ENCODE results near the gene SPTY2D1. TPM values are rescaled to one million over a fixed set of nuclear protein-coding genes. Genes with fewer than 3 reads are reported as not detected.
A peak's percentile ranks its signal among the peaks of the same experiment; 100 is the strongest.
"Not testable (repeated sequence)": the region's sequence is repeated elsewhere in the genome, so short reads cannot be mapped to it uniquely, and the experiment has no call there.

SPTY2D1 gene, protein sequence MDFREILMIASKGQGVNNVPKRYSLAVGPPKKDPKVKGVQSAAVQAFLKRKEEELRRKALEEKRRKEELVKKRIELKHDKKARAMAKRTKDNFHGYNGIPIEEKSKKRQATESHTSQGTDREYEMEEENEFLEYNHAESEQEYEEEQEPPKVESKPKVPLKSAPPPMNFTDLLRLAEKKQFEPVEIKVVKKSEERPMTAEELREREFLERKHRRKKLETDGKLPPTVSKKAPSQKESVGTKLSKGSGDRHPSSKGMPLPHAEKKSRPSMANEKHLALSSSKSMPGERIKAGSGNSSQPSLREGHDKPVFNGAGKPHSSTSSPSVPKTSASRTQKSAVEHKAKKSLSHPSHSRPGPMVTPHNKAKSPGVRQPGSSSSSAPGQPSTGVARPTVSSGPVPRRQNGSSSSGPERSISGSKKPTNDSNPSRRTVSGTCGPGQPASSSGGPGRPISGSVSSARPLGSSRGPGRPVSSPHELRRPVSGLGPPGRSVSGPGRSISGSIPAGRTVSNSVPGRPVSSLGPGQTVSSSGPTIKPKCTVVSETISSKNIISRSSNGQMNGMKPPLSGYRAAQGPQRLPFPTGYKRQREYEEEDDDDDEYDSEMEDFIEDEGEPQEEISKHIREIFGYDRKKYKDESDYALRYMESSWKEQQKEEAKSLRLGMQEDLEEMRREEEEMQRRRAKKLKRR
- total RNA-seq = 10 to 100 TPM; 14.2 to 19.3 (median 17.8) TPM

DNA sequence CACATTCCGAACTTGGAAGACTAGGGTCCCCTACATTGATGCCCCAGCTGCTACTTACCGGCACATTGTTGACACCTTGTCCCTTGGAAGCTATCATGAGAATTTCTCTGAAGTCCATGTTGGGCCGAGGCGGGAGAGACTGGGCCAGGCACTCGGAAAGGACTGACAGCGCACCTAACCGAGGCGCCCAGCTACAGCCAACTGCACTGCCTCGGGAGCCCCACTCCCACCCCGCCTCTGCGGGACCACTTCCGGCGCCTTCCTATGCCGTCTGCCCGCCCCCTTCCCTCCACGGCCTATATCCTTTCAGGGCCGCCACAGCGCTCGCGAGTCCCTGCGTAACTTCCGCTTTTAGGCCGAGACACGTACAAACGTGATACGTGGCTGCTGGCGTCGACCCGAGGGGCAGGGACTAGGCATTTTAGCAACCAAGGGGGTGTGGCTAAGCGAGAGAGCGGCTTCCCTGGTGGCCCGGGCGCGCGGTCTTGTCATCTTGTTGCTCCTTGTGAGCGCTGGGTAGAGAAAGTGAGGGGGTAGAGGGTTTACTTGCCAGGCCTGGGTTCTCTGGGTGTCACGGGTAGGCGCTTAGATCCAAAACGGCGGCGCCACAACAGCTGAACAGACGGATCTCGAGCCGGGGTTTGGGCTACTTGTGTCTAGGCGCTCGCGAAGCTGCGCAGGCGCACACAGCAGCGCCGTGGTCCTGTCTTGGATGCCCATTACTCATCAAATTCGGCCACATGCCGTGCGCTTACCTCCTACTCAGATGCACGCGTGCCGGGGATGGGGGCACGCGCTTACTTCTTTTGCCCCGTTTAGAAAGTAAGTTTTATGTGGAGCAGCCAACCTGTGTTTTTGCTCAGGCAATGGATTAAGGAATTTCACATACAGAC is at the start of gene SPTY2D1:
TSS of gene SPTY2D1 (minus strand) at position 203 of the 893 bp plus-strand sequence. CDS start at position 118, 85 bp downstream.
- Histone ChIP-seq H3K4me1 (peaks cover 0 to 17% (median 7%) of the 10 kb centered on the region in 4 donors), H3K27me3 (no peaks in the 10 kb centered on the region), H3K27ac (peak within 1 kb of the TSS; percentile 86 to 96 (median 90)), H3K4me3 (peak within 1 kb of the TSS; percentile 53 to 93 (median 74)), H3K36me3 (no peaks in the 10 kb centered on the region), H3K9me3 (no peaks in the 10 kb centered on the region)
- TF ChIP-seq, protein P1, sequence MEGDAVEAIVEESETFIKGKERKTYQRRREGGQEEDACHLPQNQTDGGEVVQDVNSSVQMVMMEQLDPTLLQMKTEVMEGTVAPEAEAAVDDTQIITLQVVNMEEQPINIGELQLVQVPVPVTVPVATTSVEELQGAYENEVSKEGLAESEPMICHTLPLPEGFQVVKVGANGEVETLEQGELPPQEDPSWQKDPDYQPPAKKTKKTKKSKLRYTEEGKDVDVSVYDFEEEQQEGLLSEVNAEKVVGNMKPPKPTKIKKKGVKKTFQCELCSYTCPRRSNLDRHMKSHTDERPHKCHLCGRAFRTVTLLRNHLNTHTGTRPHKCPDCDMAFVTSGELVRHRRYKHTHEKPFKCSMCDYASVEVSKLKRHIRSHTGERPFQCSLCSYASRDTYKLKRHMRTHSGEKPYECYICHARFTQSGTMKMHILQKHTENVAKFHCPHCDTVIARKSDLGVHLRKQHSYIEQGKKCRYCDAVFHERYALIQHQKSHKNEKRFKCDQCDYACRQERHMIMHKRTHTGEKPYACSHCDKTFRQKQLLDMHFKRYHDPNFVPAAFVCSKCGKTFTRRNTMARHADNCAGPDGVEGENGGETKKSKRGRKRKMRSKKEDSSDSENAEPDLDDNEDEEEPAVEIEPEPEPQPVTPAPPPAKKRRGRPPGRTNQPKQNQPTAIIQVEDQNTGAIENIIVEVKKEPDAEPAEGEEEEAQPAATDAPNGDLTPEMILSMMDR (IDR thresholded peaks at IDR 0.05) = peak in 2 of 6 experiments; percentile 27 to 39
- peak; percentile 84 to 90 for TF ChIP-seq POLR2A (IDR thresholded peaks at IDR 0.05)
- DNase-seq = peak; percentile 97 to 100 (median 98)

DNA sequence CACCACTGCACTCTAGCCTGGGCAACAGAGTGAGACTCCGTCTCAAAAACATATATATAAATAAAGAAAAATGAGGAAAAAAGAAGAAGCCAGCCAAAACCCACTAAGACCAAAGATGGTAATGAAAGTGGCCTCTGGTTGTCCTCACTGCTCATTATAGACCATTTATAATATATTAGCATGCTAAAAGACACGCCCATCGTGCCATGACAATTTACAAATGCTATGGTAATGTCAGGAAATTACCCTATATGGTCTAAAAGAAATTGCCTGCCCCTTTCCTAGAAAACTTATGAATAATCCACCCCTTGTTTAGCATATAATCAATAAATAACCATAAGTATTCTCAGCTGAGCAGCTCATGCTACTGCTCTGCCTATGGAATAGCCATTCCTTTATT is 48.3 kb upstream of the SPTY2D1 start:
- no peak for DNase-seq
- Histone ChIP-seq H3K9me3 (no peaks in the 10 kb centered on the region), H3K27me3 (no peaks in the 10 kb centered on the region), H3K36me3 (no peaks in the 10 kb centered on the region), H3K4me3 (no peak overlapping the region), H3K27ac (no peak overlapping the region), H3K4me1 (no peaks in the 10 kb centered on the region)
- TF ChIP-seq, protein P1 (IDR thresholded peaks at IDR 0.05) = no peak
- no peak for TF ChIP-seq POLR2A (IDR thresholded peaks at IDR 0.05)

DNA sequence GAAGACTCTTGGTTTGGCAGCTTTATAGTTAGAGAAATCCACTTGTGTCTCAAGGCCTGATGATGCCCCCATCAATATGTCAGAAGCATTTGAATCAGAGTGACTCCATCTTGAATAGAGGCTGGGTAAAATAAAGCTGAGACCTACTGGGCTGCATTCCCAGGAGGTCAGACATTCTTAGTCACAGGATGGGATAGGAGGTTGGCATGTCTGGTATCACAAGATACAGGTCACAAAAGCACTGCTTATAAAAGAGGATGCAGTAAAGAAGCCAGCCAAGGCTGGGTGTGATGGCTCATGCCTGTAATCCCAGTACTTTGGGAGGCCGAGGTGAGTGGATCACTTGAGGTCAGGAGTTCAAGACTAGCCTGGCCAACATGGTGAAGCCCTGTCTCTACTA is 47.8 kb upstream of the SPTY2D1 start:
- H3K4me1 ChIP-seq, H3K27ac ChIP-seq, H3K27me3 ChIP-seq, H3K36me3 ChIP-seq, DNase-seq, H3K9me3 ChIP-seq, H3K4me3 ChIP-seq: not testable (repeated sequence)

DNA sequence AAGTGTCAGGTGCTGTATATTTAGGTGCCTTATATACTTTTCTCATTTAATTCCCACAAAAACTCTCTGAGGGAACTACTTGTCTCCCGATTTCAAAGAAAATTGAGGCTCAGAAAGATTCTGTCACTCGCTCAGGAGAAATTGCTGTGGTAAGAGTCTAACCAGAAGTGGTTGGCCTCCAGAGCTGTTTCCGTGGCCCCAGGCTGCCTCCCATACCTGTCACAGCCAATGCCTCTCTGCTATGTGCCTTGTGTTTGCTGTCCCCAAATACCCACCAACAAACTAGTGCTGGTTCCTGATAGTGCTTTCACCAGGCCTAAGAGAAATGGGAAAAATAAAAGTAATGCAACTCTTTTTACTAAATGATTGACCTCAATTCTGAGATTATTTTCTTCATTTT is 43.4 kb upstream of the SPTY2D1 start:
- H3K9me3 ChIP-seq = no peaks in the 10 kb centered on the region
- no peak for TF ChIP-seq POLR2A (IDR thresholded peaks at IDR 0.05)
- TF ChIP-seq, protein P1 (IDR thresholded peaks at IDR 0.05) = no peak
- no peaks in the 10 kb centered on the region for H3K4me1 ChIP-seq
- no peaks in the 10 kb centered on the region for H3K27me3 ChIP-seq
- H3K4me3 ChIP-seq = no peak overlapping the region
- no peaks in the 10 kb centered on the region for H3K36me3 ChIP-seq
- DNase-seq = no peak
- H3K27ac ChIP-seq = no peak overlapping the region

DNA sequence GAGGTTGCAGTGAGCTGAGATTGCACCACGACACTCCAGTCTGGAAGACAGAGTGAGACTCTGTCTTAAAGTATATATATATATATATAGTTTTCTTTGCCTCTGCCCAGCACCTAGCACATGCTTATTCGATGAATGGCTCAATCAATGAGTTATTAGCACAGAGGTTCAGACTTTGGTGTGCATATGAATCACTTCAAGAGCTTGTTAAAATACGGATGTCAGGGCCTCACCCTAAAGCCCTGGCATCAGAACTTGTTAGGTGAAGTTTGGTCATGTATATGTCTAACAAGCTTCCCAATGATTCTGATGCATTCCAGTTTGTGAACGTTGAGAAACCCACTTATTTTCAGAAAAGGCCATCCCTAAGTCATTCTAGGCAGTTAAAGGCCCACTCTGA is 42.7 kb upstream of the SPTY2D1 start:
- no peak overlapping the region for H3K27ac ChIP-seq
- no peak overlapping the region for H3K4me3 ChIP-seq
- no peak for TF ChIP-seq POLR2A (IDR thresholded peaks at IDR 0.05)
- TF ChIP-seq, protein P1 (IDR thresholded peaks at IDR 0.05) = no peak
- H3K36me3 ChIP-seq = no peaks in the 10 kb centered on the region
- no peaks in the 10 kb centered on the region for H3K27me3 ChIP-seq
- no peak for DNase-seq
- no peaks in the 10 kb centered on the region for H3K9me3 ChIP-seq
- H3K4me1 ChIP-seq = no peaks in the 10 kb centered on the region

DNA sequence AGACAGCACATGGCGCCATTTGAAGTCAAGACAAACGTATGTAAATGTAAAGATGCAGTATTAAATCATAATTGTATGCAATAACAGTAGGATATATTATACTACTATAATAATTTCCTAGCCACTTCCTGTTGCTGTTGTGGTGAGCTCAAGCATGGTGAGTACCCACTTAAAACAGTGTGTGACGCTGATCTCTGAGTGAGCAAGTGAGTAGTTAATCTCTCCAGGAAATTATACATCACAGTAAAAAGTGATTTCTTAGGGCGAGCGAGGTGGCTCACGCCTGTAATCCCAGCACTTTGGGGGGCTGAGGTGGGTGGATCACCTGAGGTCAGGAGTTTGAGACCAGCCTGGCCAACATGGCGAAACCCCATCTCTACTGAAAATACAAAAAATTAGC is 38.1 kb upstream of the SPTY2D1 start:
- H3K27me3 ChIP-seq, H3K9me3 ChIP-seq, H3K4me3 ChIP-seq, H3K4me1 ChIP-seq, H3K36me3 ChIP-seq, H3K27ac ChIP-seq: not testable (repeated sequence)
- DNase-seq = peak in 2 of 3 donors; percentile 23 to 52

Measured in Peyer's patch (tissue), 4 donors.